ENCODE results near the gene SND1.

GRCh38 chr7:127933146-127933545 is 281.2 kb downstream of the SND1 start:
- TF ChIP-seq EZH2 (IDR thresholded peaks at IDR 0.05) (no peak), POLR2AphosphoS5 (IDR thresholded peaks at IDR 0.05; ENCODE audit: borderline replicate concordance, low read depth, low read length) (no peak)
